HG03025 (cell line): ENCODE measurements around the gene PSKH1.

Experiments
- ATAC-seq: cut with Tn5 transposase; IDR thresholded peaks from one replicate; pipeline ENCODE4 v1.9.1; 2021; ENCODE audit warnings: mild to moderate bottlenecking, moderate library complexity; ENCODE audit not compliant: unreplicated experiment, low FRiP score

Gene PSKH1

DNA sequence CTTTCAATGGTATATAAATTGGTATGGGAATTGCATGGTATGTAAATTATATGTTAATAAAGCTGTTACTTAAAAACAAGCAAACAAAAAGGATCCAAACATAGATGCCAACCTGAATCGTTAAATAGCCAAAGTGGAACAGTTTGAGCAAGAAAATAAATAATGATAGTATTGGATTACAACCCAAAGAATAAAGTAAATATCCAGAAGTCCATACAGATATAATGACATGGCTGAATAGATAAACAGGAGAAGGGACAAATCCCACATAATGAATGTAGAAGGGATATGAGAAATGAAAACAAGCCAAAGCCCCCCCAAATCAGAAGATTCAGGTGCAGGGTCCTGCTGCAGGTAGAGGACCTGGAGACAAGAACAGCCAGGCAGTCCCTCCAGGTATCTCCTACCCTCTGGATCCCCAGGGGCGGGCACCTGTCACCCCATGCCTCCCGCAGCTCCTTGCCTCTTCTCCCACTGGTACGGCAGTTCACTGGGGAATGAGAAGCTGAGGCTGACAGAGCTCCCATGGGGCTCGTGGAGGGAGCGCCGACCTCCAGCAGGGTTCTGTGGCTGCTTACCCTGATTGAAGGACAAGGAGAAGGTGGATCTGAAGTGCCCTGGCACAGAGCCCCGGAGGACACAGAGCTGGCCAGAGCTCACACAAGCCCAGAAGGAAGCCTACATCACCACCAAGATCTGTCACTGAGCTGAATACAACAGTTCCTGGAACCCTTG is 60.8 kb downstream of the PSKH1 start:
- ATAC-seq = no peak

DNA sequence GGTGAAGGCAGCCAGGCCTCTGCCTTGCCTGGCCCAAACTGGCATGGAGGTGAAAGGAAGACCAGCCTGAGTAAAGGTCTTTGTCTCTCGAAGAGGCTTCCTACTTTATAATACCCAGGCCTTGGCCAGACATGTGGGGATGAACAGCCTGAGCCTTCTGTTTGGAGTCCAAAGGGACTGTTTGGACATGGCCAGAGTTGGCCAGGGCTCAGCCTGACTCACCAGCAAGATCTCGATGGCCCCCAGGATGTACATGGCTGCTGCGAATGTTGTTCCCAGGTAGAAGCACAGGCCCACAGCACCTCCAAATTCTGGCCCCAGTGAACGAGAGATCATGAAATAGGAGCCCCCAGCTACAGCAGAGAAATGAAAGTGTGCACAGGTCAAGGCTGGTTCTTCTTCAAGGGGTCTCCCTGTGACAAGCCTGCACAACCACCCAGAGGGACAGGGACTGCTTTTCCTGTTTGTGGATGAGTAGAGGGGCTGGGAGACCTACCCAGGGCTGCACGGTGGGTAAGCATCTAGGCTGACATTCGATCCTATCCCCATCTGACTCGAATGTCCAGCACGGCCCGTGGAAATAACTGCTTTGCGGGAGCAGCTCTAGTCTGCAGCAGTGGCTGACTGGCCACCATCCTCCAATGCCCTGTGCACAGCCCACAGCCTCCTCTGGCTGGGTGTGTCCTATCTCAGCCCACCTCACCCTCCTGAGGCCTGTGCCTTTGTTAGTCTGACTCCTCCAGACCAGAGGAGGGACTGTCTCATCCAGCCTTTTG is 61.6 kb downstream of the PSKH1 start:
- ATAC-seq = no peak

DNA sequence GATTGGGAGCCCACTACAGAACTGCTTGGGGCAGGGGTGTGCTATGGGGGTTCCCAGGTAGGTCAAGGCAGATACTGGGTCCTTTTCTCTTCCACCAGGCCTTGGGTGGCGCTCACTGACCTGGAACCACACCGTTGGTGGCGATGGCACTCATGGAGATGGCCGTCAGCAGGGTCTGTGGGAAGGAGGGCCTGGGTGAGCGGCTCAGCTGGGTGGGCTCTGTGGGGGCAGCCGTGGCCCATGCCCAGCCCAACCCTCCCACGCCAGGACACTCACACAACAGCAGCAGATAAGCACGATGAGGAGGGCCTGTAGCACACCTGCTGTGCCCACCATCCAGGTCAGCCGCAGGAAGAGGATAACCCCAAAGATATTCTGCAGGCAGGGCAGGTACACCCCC is 64.6 kb downstream of the PSKH1 start:
- no peak for ATAC-seq

DNA sequence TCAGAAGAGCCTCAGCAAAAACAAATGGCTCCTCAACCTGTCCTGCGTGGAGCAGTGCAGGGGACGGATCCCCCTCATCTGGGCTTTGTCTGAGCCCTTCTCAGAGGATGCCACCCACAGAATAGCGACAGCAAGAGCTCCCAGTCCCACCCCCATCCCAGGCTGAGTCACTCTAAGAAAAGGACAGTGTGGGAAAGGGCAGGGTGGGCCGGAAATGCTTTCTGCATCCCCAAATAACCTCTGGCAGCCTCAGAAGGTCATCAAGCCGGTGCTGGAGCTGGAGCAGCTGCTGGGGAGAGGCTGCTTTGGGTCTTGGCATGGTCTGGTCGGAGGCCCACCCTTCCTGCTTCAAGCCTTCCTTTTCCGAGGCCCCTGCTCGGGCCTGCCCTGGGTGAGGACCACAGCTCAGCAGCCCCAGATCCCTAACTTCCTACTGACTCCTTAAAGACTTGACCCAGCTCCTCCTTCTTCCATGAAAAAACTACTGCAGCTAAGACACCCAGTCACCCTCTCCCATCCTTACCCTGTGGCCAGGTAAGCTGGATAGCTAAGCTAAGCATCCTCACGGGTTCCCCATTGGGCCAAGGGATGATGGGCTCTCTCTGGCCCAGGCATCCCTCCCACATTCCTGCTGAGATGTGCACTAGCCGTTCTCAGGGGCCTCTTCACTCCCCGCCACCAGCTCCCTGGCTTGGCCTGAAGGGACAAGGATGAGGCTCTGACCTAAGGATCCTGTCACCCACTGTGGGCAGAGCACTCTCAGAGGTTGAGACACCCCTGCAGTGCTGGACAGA is 66.7 kb downstream of the PSKH1 start:
- ATAC-seq = no peak

DNA sequence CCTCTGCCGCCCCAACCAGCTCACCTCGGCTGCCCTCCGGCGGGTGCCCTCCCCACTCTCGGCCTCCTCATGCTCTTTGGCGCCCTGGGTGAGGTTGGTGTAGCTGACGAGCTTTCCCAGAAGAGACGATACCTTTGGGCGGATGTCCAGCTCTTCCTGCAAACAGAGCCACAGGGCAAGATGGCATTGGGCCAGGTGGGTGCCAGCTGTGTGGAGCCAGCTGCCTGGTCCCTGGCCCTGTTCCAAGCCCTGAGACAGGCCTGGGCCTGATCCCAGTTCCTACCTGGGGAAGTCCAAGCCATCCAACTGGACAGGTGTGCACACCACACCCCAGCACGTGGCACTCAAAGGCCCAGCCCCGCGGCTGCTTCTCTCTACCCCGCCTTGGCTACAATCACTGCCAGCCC is 68.5 kb downstream of the PSKH1 start:
- no peak for ATAC-seq

DNA sequence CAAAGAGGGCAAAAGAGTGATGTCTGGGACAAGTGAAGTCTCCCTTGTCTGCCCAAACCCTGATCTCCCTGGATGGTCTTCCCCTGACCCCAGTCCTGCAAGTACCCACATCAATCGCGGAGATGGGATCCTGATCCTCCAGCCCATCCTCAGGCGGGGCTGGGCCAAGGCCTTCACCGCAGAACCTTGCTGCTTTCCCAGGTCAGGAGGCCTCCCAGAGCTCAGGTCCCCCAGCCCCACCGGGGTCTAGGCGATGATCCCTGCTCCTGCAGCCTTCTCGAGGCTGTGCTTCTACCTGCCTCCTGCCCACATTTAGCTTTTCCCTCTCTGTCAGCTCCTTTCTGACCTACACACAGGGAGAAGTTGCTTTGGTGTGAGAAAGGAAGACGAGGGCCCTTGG is 69.1 kb downstream of the PSKH1 start:
- ATAC-seq = no peak

DNA sequence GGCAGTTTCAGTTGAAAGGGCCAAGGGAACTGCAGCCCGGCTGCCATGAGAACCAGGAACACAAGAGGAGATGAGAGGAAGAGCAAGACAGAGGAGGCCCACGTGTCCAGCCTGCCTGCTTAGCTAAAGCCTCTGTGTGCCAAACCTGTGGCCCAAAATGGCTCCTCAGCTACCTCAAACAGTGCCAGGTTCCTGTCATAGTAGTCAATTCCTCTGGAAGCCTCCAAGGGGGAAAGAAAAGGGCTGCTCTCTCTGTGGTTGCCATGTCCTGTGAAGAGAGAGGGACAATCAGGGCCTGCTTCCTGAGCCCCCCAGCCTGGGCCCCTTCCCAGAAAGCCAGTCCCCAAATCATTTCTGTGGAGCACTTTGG is 70.2 kb downstream of the PSKH1 start:
- no peak for ATAC-seq

DNA sequence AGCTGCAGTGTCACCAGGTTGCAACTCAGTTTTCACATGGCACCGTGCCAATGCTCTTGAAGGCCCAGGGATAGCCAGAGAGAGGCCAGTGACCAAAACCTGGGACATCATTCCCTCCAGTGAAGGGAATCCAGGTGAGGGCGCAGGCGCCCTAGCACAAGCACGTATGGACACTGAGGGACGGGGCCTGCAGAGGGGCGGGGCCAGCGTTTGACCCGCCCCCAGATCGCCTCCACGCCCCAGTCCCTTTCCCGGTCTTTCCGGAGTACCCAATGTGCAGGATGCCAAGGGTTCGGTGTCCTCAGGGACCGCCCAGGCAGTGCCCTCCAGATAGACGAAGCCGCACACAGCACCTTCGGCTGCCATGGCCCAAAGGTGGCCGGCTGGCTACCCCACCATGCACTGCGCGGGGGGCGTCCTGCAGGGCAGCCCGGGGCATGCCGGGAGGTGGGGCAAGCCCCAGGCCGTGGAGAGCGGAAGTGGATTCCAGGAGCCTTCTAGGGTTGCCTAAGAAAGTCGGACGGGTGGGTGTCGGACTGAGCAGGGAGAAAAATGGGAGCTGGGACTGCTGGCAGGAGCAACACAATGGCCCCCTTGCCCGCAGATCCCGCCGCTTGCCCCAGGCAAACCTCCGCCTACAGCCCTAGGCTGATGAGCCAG is 70.7 kb downstream of the PSKH1 start:
- no peak for ATAC-seq

DNA sequence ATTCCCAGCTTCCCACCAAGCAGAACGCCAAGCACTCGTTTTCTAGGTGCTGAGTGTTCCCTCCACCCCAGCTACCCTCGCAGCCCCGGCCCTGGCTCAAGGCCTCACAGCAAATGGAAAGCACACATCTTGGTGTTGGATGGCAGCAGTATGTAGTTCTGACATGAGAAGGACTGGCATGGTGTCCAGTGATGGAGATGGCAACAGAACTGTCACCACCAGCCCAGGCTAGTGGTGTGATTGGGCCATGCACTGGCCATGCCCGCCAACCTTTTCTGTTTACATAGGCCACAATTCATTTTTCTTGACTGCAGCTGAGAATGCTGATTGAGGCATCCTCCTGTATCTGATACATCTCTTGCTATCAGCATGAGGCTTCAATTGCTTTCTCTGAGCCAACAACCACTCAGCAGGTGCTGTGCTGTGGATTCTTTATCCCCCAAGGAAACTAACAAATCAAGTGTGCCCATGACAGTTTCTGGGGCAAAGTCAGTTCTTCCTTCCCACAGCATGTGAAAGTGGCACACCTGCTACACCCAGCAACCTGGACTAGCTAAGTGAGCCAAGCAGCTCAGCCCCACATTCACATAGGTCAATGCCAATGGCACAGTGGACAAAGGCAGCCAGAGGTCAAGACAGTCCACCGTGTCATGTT is 71.5 kb downstream of the PSKH1 start:
- no peak for ATAC-seq

DNA sequence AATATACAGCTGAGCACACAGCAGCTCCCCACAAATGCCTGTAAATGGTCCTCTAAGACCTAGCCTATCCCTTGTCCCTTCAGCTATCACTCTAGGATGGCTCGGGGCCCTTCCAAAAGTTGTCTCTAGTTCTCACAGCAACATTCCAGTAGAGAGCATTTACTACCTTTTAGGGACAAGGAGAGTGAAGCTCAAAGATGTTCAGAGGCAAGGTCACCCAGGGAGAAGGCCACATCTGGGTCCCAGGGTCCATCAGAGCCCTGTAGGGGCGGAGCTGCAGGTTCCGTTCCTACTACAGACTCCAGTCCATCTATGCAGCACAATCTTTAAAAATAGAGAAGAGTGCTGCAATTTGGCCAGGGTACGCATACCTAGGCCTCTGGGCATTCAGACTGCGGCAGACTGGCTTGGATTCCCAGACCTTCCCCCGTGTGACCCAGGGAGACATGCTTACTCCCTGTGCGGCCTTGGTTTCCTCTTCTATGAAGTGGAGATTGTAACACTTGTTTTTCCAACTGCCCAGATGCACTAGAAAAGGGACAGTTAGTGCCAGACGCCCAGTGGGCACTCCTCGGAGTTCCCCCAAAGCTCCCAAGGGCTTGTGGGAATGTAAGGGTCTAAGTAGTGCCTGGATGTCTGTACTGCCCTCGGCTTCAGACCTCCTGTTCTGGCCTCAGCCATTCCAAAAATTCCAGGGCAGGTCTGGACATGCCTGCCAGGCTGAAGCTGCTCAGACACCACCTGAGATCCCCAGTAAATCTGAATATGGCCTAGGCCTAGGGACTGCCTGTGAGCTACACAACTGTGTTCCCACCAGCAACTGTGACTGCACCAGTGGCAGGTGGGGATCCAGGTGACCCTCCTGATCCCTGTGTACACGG is 72.9 kb downstream of the PSKH1 start:
- no peak for ATAC-seq

DNA sequence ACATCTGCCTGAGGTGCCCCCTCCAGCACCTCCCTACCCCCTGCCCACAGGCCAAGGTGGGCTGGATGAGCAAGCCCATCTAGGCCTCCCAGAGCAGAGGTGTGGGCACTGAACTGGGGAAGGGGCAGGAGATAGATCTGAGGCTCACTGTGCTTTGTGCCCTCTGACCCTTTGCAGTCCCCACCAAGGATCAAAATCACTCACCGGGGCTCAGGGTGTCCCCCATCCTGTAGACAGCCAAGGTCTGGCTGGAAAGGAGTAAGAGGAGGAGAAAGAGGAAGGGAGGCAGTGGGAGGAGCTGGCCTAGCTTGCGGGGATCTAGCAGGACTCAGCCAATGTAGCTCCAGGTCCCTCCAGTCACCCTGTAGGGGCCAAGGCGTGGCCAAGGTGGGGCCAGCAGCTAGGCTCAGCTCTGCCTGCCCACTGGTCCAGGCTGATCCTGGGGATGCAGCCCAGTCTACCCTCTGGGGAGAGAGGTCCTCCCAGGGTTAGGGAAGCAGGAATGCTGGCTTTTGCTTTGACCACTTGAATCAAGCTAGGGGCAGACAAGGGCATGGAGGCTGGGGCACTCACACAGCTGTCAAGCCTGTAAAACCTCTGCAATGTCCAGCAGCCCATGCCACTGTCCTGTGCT is 73.6 kb downstream of the PSKH1 start:
- no peak for ATAC-seq

DNA sequence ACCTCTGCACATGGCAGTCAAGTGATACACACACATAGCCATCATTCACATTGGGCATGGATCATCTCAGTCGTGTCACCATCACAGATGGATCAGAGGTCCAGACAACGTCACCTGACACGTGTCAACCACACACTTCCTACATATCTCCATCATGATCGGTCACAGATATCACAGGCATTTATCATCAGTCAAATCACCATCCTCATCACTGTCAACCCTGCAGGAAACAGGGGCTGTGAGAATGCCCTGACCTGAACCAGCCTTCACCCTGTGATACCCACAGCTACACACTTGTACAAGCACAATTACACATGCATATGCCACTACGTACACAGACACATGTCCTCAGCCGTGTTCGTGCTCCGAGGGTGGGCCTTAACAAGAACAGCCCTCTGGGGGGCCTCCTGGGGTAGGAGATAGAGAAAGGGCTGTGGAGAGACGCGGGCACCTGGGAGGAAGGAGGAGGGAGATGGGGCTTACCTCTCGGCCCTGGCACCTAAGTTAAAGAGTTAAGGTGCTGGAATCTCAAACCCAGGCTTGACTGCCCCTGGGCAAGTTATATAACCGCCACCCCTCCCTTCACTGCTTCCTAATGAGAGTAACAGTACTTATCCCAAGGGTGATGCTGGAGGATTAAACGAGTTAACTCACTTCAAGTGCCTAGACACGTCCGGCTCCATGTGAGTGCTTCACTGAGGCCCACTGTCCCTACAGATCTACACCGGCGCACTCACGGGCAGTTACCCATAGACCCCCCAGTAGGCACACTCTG is 74.3 kb downstream of the PSKH1 start:
- no peak for ATAC-seq

DNA sequence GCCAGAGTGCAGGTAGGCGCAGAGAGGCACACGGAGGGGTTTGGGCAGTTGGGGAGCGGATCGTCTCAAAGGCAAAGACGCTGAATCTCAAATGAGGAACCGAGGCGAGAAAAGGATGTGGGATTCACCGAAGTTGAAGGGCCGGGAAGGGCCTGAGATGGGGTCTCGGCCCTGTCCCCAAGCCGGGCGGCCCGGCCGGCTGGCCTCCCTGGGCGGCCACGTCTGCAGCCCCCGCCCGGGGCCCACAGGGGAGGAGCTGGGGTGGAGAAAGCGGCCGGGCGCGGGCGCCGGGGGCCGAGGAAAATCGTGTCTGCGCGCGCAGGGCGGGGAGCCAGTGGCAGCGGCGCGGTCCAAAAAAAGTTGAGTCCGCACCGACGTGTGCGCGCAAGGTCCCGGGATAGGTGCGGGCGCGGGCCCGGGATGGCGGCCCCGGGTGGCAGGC is 74.9 kb downstream of the PSKH1 start:
- ATAC-seq = peak; percentile 24

DNA sequence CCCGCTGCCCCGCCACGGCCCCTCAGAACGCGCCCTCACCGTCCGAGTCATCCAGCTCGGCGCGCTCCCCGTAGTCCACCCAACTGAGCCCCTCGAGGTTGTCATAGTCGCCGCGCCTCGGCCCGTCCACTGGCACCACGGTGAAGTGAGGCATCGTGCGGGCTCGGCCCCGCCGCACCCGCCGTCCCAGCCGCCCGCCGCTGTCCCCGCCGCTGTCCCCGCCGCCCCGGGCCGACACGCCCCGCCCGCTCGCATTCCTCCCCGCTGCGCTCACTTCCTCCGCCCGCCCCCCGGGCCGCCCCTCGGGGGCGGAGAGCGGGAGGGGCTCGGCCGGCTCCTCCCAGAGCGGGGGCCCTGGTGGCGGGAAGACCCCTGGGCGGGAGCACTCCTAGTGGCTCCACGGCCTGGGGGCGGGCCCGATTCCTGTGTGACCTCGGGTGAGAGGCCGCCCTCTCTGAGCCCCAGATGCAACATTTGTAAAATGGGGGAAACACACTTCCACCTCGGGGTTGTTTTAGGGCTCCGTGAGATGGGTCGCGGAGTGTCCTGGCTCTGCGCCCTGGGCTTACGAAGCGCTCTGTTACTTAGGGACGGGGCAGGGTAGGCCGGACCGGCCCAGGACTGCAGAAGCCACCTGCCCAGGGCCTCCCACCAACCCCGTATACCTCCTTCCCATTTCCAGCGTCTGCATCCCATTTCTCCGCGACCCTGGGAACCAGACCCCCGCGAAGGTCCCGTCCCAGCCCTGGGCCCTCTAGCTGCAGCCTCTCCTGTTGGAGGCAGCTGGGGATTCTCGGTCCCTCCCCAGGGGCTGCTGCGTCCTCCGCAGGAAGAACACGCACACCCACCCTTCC is 75.6 kb downstream of the PSKH1 start, which contains the start of gene SLC12A4:
TSS of gene SLC12A4 (minus strand) at position 238 of the 854 bp plus-strand sequence. CDS start at position 154, 84 bp downstream.
- peak; percentile 62 for ATAC-seq

DNA sequence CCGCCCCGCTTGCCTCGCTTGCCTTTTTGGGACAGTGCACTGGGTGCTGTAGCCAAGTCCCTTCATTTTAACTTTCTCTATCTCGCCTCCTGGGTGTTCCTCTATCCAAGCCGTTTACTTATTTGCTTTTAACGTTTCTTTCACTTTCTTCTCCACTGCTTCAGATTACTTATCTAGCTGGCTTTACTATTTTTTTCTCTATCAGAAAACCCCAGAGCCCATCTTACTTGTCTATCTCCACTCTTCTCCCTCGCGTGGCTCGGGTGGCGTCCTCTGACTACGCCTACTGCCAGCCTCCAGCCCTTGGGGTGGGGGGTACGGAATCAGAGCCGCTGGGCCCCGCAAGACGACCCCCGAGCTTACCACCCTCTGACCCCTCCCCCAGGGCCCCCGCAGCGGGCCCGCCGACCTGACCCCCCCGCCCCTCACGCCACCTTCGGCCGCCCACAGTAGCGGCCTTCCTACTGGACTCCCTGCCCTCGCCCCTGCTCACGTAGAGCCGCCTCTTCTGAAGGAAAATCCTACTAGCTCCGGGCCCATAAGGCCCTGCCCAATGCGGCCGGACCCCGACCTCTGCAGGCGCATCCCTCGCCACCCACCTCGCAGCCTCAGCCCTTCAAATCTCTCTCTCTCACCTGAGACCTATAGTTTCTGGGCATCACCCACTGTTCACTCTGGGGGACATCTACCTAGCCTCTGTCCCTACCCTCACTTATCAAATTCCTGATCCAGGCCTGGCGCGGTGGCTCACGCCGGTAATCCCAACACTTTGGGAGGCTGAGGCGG is 76.4 kb downstream of the PSKH1 start:
- ATAC-seq = no peak

DNA sequence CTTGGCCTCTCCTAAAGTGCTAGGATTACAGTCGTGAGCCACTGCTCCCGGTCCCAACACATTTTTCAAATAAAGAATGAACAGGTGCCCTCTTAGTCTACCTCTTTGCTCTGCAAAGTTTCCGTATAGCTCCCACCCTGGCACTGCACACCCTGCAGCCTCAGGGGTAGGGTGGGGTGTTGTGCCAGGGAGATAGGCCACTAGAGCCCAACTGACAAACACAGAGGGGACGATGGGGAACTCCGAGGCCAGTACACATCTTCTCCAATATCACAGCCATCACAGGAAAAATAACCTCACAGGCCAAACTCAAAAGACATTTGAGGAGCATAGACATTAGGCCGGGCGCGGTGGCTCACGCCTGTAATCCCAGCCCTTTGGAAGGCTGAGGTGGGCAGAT is 78.1 kb downstream of the PSKH1 start:
- ATAC-seq = no peak
